IMR-90 (cell line): ENCODE data around the gene E4F1.

Source experiments
- MXI1 ChIP-seq: IDR thresholded peaks from 2 replicates; pipeline ENCODE4 v1.6.1; 2012; ENCODE audit warnings: low read depth, mild to moderate bottlenecking, low read length, moderate library complexity, borderline replicate concordance
- NFE2L2 ChIP-seq: fragments of 150-350 bp; IDR thresholded peaks from 2 replicates; pipeline ENCODE4 v1.6.1; 2016; ENCODE audit warnings: low read depth, mild to moderate bottlenecking, low read length
- POLR2A ChIP-seq: IDR thresholded peaks from 2 replicates; pipeline ENCODE4 v1.6.1; 2012; ENCODE audit warnings: mild to moderate bottlenecking, low read depth, low read length
- RAD21 ChIP-seq: IDR thresholded peaks from 2 replicates; pipeline ENCODE4 v1.6.1; 2012; ENCODE audit warnings: low read length, improper control_type of control experiment
- RFX5 ChIP-seq: IDR thresholded peaks from 2 replicates; pipeline ENCODE4 v1.8.0; 2012; ENCODE audit warnings: low read depth, mild to moderate bottlenecking, low read length, moderate library complexity
- SMC3 ChIP-seq: fragments of 150-350 bp; IDR thresholded peaks from 2 replicates; pipeline ENCODE4 v1.6.1; 2016; ENCODE audit warnings: low read depth, mild to moderate bottlenecking, antibody characterized with exemption, low read length, moderate library complexity
- TF ChIP-seq, protein P1 (sequence below): conservative IDR thresholded peaks from 2 replicates; pipeline ENCODE4 v1.5.1; 2012; ENCODE audit warnings: mild to moderate bottlenecking, low read depth, low read length, improper control_type of control experiment
- TF ChIP-seq, protein P2 (sequence below): fragments of 150-350 bp; IDR thresholded peaks from 2 replicates; pipeline ENCODE4 v1.6.1; 2016; ENCODE audit warnings: low read depth, mild to moderate bottlenecking, low read length, moderate library complexity, borderline replicate concordance

DNA sequence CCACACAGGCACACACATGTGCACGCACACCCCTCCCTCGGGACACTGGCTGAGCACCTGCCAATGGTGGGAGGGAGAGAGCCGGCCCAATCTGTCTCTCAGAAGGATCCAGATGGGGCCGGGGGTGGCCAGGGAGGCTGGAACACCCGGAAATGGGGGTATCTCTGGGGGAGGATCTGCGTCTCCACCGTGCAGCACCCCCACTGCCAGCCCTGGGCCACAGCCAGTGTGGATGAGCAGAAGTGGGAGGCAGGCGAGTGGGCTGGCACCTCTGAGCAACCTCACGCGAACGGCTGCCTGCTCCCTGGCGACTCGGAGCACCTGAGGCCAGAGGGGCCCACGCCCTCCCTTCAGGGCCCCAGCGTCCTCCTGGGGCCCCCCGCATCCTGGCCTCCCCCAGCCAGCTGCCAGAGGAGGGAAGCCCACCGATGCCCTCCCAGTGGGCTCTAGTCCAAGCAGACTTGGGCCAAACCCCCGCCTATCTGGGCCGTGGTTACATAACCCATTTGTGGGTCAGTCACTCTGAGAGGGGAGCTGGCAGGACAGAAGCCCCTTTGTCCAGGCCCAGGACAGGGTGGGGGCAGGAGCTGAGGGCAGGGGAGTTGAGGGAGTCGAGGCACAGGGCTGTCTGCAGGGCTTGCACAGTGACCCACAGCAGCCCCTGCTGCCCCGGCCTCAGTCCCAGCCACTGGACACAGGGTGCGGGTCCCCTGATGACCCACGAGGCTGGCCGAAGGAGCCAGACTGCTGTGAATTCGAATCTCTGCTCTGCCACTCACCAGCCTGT lies 32.5 kb upstream of the E4F1 start:
- no peak for TF ChIP-seq POLR2A
- no peak for TF ChIP-seq MXI1
- no peak for TF ChIP-seq RFX5
- TF ChIP-seq, protein P1, sequence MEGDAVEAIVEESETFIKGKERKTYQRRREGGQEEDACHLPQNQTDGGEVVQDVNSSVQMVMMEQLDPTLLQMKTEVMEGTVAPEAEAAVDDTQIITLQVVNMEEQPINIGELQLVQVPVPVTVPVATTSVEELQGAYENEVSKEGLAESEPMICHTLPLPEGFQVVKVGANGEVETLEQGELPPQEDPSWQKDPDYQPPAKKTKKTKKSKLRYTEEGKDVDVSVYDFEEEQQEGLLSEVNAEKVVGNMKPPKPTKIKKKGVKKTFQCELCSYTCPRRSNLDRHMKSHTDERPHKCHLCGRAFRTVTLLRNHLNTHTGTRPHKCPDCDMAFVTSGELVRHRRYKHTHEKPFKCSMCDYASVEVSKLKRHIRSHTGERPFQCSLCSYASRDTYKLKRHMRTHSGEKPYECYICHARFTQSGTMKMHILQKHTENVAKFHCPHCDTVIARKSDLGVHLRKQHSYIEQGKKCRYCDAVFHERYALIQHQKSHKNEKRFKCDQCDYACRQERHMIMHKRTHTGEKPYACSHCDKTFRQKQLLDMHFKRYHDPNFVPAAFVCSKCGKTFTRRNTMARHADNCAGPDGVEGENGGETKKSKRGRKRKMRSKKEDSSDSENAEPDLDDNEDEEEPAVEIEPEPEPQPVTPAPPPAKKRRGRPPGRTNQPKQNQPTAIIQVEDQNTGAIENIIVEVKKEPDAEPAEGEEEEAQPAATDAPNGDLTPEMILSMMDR, result no peak
- no peak for TF ChIP-seq NFE2L2
- TF ChIP-seq, protein P2, sequence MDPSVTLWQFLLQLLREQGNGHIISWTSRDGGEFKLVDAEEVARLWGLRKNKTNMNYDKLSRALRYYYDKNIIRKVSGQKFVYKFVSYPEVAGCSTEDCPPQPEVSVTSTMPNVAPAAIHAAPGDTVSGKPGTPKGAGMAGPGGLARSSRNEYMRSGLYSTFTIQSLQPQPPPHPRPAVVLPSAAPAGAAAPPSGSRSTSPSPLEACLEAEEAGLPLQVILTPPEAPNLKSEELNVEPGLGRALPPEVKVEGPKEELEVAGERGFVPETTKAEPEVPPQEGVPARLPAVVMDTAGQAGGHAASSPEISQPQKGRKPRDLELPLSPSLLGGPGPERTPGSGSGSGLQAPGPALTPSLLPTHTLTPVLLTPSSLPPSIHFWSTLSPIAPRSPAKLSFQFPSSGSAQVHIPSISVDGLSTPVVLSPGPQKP, result no peak
- no peak for TF ChIP-seq RAD21
- no peak for TF ChIP-seq SMC3
